SU-DHL-6 (cell line): ENCODE data around the gene FAT1.

Experiments
- EZH2phosphoT487 ChIP-seq: fragments of 200-600 bp; sonication (generic), shearing (Covaris generic); conservative IDR thresholded peaks from 2 replicates; pipeline ENCODE4 v1.6.1; 2018; ENCODE audit warnings: mild to moderate bottlenecking, antibody characterized with exemption, low read length, moderate library complexity, mixed read lengths
- TF ChIP-seq, protein P1 (sequence below): fragments of 200-600 bp; sonication (generic); IDR thresholded peaks from one replicate; pipeline ENCODE4 v1.5.1; 2017; ENCODE audit warnings: antibody characterized with exemption, mild to moderate bottlenecking, low read length, moderate library complexity; ENCODE audit not compliant: insufficient read depth, poor library complexity, severe bottlenecking

DNA sequence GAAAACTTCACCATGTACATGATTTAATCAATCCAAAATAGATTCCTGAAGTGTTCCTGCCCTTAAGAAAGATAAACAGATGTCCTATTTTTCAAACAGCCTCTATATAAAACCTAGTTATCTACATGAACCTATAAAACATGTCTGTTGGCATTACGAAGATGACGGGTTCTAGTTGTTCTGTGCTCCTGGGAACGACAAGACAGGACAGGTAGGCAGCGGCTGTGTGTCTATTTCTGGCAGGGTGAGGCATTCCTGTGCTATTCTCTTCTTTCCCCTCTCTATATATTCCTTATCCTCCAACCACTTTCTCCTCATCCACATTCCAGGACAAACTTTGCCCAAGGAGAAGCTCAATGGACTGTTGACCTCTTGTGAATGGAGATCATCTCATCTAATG lies 6.1 kb downstream of the FAT1 start:
- TF ChIP-seq, protein P1, sequence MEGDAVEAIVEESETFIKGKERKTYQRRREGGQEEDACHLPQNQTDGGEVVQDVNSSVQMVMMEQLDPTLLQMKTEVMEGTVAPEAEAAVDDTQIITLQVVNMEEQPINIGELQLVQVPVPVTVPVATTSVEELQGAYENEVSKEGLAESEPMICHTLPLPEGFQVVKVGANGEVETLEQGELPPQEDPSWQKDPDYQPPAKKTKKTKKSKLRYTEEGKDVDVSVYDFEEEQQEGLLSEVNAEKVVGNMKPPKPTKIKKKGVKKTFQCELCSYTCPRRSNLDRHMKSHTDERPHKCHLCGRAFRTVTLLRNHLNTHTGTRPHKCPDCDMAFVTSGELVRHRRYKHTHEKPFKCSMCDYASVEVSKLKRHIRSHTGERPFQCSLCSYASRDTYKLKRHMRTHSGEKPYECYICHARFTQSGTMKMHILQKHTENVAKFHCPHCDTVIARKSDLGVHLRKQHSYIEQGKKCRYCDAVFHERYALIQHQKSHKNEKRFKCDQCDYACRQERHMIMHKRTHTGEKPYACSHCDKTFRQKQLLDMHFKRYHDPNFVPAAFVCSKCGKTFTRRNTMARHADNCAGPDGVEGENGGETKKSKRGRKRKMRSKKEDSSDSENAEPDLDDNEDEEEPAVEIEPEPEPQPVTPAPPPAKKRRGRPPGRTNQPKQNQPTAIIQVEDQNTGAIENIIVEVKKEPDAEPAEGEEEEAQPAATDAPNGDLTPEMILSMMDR = no peak
- no peak for TF ChIP-seq EZH2phosphoT487
